Activated CD8-positive, alpha-beta memory T cell treated with anti-CD3 and anti-CD28 coated beads for 24 hours (primary cell): ENCODE measurements around the gene SAMHD1.
"Not testable (repeated sequence)": the region's sequence is repeated elsewhere in the genome, so short reads cannot be mapped to it uniquely, and the experiment has no call there.

Experiments used
- DNase-seq: peaks from one replicate; pipeline ENCODE4 v3.0.0-alpha.2; 2020

Gene SAMHD1

GRCh38 chr20:36850759-36851158 lies 100.7 kb downstream of the SAMHD1 start:
- DNase-seq = no peak

- DNase-seq = no peak
These were observed 102.0 kb downstream of the SAMHD1 start for GRCh38 chr20:36849333-36850065.

GRCh38 chr20:36848677-36849076 lies 102.8 kb downstream of the SAMHD1 start:
- DNase-seq = no peak

GRCh38 chr20:36848078-36848660 lies 103.3 kb downstream of the SAMHD1 start:
- no peak for DNase-seq

GRCh38 chr20:36847710-36848040 lies 103.8 kb downstream of the SAMHD1 start:
- DNase-seq = no peak

GRCh38 chr20:36847009-36847709 lies 104.3 kb downstream of the SAMHD1 start:
- no peak for DNase-seq

- no peak for DNase-seq
These were observed 106.1 kb downstream of the SAMHD1 start for GRCh38 chr20:36845288-36845971.

- DNase-seq = not testable (repeated sequence)
These were observed 110.5 kb downstream of the SAMHD1 start for GRCh38 chr20:36841030-36841429.
